HG02571 (cell line): ENCODE measurements around the gene RALGPS1.

Experiments
- ATAC-seq: cut with Tn5 transposase; IDR thresholded peaks from one replicate; pipeline ENCODE4 v1.9.1; 2021; ENCODE audit warnings: mild to moderate bottlenecking, moderate library complexity; ENCODE audit not compliant: unreplicated experiment

RALGPS1 gene

GRCh38 chr9:127075624-127076372 is 161.2 kb downstream of the RALGPS1 start:
- ATAC-seq, result no peak

GRCh38 chr9:127076860-127077643 is 162.5 kb downstream of the RALGPS1 start:
- no peak for ATAC-seq

- no peak for ATAC-seq
These were observed 163.0 kb downstream of the RALGPS1 start for GRCh38 chr9:127077644-127077946.

- ATAC-seq, result no peak
These were observed 163.8 kb downstream of the RALGPS1 start for GRCh38 chr9:127078336-127078735.

- no peak for ATAC-seq
These were observed 164.4 kb downstream of the RALGPS1 start for GRCh38 chr9:127078988-127079387.

- ATAC-seq, result no peak
These were observed 165.0 kb downstream of the RALGPS1 start for GRCh38 chr9:127079446-127080140.

GRCh38 chr9:127081250-127082185 is 166.9 kb downstream of the RALGPS1 start:
- no peak for ATAC-seq

- ATAC-seq, result no peak
These were observed 168.8 kb downstream of the RALGPS1 start for GRCh38 chr9:127083138-127083980.

- ATAC-seq, result no peak
These were observed 169.8 kb downstream of the RALGPS1 start for GRCh38 chr9:127084076-127085039.

GRCh38 chr9:127085186-127085585 is 170.6 kb downstream of the RALGPS1 start:
- no peak for ATAC-seq

- no peak for ATAC-seq
These were observed 172.2 kb downstream of the RALGPS1 start for GRCh38 chr9:127086771-127087170.

- no peak for ATAC-seq
These were observed 172.8 kb downstream of the RALGPS1 start for GRCh38 chr9:127087411-127087810.

GRCh38 chr9:127087836-127088235 is 173.3 kb downstream of the RALGPS1 start:
- no peak for ATAC-seq

GRCh38 chr9:127088724-127089615 is 174.4 kb downstream of the RALGPS1 start:
- no peak for ATAC-seq

GRCh38 chr9:127089631-127090081 is 175.1 kb downstream of the RALGPS1 start:
- ATAC-seq, result no peak

GRCh38 chr9:127090341-127090985 is 175.9 kb downstream of the RALGPS1 start:
- no peak for ATAC-seq

GRCh38 chr9:127091526-127091925 is 176.9 kb downstream of the RALGPS1 start:
- no peak for ATAC-seq
